ENCODE results near the gene CCDC92B.

Gene CCDC92B

DNA sequence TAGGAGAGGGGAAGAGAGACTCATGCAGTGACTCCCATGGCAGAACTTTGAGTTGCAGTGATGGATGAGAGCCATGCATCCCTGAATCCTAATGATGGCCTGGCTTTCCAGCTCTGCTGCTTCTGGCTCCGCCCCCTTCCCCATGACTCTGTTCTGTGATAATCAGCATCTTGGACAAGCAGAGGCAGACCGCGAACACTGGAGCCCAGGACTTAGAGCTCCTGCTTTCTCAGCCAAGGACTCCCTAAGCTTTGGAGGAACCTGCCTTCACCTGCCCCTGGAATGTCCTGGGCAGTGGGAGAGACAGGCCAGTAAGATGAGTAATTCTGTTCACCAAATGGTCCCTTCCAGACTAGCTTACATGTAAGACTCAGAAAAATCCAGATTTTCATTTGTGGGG lies 12.5 kb downstream of the CCDC92B start:
- in situ Hi-C loops (cut with MboI; ENCODE audit: low sequenced_read_pairs, unreplicated experiment): no loop called here
- TF ChIP-seq, protein P1, sequence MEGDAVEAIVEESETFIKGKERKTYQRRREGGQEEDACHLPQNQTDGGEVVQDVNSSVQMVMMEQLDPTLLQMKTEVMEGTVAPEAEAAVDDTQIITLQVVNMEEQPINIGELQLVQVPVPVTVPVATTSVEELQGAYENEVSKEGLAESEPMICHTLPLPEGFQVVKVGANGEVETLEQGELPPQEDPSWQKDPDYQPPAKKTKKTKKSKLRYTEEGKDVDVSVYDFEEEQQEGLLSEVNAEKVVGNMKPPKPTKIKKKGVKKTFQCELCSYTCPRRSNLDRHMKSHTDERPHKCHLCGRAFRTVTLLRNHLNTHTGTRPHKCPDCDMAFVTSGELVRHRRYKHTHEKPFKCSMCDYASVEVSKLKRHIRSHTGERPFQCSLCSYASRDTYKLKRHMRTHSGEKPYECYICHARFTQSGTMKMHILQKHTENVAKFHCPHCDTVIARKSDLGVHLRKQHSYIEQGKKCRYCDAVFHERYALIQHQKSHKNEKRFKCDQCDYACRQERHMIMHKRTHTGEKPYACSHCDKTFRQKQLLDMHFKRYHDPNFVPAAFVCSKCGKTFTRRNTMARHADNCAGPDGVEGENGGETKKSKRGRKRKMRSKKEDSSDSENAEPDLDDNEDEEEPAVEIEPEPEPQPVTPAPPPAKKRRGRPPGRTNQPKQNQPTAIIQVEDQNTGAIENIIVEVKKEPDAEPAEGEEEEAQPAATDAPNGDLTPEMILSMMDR (IDR thresholded peaks at IDR 0.05; ENCODE audit: borderline replicate concordance, control extremely low read depth, extremely low read depth, insufficient read depth, missing control alignments): no peak
- DNase-seq (ENCODE audit: low spot score): no peak

DNA sequence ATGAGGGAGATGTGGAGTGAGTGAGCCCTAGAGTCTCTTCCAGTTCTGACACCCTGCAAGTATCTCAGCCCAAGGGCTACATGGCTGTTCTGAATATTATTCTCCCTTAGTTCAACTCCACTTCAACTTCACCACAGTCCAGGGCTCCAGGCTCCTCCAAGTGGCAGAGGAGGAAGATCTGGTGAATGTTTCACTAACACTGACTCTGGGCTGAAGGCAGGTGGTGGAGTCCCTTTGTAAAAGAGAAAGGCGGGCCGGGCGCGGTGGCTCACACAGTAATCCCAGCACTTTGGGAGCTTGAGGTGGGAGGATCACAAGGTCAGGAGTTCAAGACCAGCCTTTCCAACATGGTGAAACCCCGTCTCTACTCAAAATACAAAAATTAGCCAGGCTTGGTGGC lies 13.6 kb downstream of the CCDC92B start:
- TF ChIP-seq, protein P1 (IDR thresholded peaks at IDR 0.05; ENCODE audit: borderline replicate concordance, control extremely low read depth, extremely low read depth, insufficient read depth, missing control alignments): no peak
- in situ Hi-C loops (cut with MboI; ENCODE audit: low sequenced_read_pairs, unreplicated experiment): no loop called here

DNA sequence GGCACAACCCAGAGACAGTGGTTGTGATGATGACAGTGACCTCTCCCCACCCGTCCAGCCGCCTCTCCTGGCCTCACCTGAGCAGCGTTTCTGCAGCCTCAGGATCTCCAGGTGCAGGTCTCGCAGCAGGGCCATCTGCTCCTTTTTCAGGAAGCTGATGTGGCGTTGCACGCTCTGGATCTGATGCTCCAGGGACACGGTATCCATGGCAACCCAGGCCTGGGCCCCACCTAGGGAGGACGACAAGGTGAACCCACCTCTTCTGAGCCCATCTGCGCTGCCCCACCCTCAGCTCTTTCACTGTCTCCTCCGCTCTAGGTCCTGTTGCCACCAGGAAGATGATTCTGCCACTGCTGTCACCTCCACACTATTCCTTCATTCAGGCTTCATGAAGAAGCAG lies 14.5 kb downstream of the CCDC92B start:
- DNase-seq (ENCODE audit: low spot score): no peak
- TF ChIP-seq, protein P1 (IDR thresholded peaks at IDR 0.05; ENCODE audit: borderline replicate concordance, control extremely low read depth, extremely low read depth, insufficient read depth, missing control alignments): no peak
- in situ Hi-C loops (cut with MboI; ENCODE audit: low sequenced_read_pairs, unreplicated experiment): no loop called here

More for the DNA sequence above, 13.6 kb downstream of the CCDC92B start:
- DNase-seq (ENCODE audit: low spot score): no peak

DNA sequence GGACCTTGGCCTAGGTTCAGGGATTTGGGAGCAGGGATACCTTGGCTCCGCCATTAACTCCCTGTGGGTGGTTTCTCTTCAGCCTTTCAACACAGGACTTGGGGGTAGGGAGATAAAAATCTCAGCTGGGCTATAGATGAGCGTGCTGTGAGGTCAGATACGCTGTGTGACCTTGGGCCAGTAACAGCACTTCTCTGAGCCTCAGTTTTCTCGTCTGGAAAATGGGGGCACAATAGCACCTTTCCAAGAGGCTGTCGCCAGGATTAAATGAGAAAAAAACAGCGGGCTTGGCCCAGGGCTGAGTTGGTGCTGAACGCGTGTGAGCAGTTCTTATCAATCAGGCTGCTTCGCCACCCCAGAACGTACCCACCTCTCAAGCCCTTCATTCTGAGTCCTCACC lies 17.6 kb downstream of the CCDC92B start:
- no peak for DNase-seq (ENCODE audit: low spot score)
- in situ Hi-C loops (cut with MboI; ENCODE audit: low sequenced_read_pairs, unreplicated experiment): no loop called here
- TF ChIP-seq, protein P1 (IDR thresholded peaks at IDR 0.05; ENCODE audit: borderline replicate concordance, control extremely low read depth, extremely low read depth, insufficient read depth, missing control alignments): no peak

DNA sequence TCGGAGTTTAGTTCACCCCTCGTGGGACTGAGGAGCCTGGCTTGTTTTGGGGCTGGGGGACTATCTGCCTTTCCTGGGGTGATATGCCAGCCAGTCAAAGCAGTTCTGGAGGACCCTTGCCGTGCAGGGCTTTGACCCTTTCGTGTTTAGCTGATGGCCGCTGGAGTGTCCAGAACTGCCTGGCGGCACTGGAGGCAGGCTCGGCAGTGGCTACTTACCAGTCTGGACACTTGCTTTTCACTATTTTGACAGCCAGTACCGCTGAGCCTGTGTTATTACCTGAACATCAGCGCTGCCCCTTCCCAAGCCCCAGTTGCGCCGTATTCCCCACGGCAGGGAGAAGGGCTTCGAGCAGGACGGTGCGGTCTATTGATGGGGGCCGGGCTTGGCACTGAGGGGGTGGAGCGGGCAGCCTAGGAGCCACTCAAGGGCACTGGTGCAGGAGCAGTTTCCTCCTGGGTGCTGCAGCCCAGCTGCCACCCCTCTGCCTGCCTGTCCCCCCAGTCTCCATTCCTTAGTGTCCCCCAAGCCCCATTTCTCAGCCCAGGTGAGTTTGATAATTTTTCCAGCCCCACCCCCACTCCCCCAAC lies 18.6 kb downstream of the CCDC92B start:
- no peak for DNase-seq (ENCODE audit: low spot score)
- in situ Hi-C loops (cut with MboI; ENCODE audit: low sequenced_read_pairs, unreplicated experiment): no loop called here
- TF ChIP-seq, protein P1 (IDR thresholded peaks at IDR 0.05; ENCODE audit: borderline replicate concordance, control extremely low read depth, extremely low read depth, insufficient read depth, missing control alignments): no peak

DNA sequence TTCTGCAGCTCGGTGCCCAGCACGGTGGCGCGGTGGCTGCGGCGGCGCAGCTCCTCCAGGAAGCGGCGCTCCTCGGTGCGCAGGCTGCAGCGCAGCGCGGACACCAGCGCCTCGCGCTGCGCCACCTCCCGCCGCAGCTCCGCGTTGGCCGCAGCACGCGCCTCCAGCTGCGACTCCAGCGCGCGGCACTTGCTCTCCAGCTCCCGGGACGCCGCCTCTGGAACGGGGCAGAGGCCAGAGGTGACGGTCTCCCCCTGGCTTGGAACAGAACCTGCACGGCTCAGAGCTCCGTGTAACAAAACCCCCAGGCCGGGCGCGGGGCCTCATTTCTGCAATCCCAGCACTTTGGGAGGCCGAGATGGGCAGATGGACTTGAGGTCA lies 24.7 kb downstream of the CCDC92B start:
- in situ Hi-C loops (cut with MboI; ENCODE audit: low sequenced_read_pairs, unreplicated experiment): no loop called here
- DNase-seq (ENCODE audit: low spot score): peak; percentile 66
- TF ChIP-seq, protein P1 (IDR thresholded peaks at IDR 0.05; ENCODE audit: borderline replicate concordance, control extremely low read depth, extremely low read depth, insufficient read depth, missing control alignments): no peak

Measured in GM13976 (cell line).